LNCaP clone FGC (cell line): Measurements from ENCODE around the gene ASAP2.

ENCODE experiments used
- DNase-seq: peaks from one replicate; pipeline ENCODE4 v3.0.0-alpha.2; 2011; ENCODE audit warnings: low read depth
- H3K4me3 ChIP-seq: 2 replicates; pipeline ENCODE4 v1.5.1; 2011; ENCODE audit warnings: mild to moderate bottlenecking, low read depth, low read length, control low read depth
- TF ChIP-seq, protein P1 (sequence below): IDR thresholded peaks from 2 replicates; pipeline ENCODE4 v1.5.1; 2012; ENCODE audit warnings: mild to moderate bottlenecking; ENCODE audit not compliant: control insufficient read depth, insufficient read depth; ENCODE audit errors: extremely low read depth

Gene ASAP2

DNA sequence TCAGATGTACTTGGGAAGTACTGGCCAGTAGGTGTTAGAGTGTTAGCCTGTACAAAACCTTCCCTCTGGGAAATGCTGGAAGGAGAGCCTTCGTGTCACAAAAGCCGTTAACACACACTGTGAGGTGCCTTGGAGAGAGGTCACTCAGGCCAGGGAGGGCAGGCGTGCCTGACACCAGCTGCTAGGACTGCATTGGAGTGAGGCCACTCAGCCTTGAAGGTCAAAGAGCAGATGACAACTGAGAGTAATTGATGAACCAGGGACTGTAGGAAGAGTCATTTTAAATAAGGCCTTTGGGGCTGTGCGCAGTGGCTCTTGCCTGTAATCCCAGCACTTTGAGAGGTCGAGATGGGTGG is 45.4 kb downstream of the ASAP2 start:
- DNase-seq, result no peak
- TF ChIP-seq, protein P1, sequence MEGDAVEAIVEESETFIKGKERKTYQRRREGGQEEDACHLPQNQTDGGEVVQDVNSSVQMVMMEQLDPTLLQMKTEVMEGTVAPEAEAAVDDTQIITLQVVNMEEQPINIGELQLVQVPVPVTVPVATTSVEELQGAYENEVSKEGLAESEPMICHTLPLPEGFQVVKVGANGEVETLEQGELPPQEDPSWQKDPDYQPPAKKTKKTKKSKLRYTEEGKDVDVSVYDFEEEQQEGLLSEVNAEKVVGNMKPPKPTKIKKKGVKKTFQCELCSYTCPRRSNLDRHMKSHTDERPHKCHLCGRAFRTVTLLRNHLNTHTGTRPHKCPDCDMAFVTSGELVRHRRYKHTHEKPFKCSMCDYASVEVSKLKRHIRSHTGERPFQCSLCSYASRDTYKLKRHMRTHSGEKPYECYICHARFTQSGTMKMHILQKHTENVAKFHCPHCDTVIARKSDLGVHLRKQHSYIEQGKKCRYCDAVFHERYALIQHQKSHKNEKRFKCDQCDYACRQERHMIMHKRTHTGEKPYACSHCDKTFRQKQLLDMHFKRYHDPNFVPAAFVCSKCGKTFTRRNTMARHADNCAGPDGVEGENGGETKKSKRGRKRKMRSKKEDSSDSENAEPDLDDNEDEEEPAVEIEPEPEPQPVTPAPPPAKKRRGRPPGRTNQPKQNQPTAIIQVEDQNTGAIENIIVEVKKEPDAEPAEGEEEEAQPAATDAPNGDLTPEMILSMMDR, result no peak

DNA sequence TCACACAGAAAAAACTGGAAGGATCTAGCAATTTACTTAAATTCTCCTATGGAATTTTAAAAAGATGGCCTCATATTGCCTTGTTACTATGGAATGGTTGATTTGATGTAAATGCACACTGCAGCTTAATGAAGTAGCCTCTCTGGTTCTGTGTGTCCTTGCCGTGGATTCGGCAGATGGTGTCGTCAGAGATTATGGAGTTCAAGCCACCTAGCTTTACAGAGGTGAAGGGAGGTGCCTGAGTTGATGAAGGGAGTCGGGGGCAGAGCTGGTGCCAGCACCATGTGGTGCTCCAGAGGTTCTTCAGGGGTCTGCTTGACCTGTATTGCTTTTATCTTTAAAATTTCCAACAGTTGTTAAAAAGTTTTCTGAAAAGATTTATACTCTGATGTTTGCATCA is 48.8 kb downstream of the ASAP2 start:
- H3K4me3 ChIP-seq, result no peak overlapping the region
- TF ChIP-seq, protein P1, result no peak
- no peak for DNase-seq

More for the DNA sequence above, 45.4 kb downstream of the ASAP2 start:
- no peak overlapping the region for H3K4me3 ChIP-seq

DNA sequence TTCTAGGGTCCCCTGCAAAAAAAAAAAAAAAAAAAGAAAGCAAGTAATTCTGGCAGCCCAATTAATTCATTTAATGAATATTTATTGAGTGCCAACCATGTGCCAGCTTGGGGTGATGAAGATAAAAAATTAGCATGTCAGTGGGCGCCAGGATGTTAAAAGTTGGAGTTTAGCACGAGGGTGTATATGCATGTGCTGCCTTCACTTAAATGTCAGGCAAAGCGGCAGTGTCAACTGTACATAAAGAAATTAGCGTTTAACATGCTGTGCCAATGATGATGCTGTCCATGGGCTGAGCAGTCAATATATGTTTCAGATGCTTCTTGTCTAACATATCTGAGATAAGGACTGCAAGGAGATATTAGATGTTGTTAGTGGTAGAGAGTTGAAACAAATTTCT is 49.5 kb downstream of the ASAP2 start:
- H3K4me3 ChIP-seq, result no peak overlapping the region
- TF ChIP-seq, protein P1, result no peak
- DNase-seq, result no peak

DNA sequence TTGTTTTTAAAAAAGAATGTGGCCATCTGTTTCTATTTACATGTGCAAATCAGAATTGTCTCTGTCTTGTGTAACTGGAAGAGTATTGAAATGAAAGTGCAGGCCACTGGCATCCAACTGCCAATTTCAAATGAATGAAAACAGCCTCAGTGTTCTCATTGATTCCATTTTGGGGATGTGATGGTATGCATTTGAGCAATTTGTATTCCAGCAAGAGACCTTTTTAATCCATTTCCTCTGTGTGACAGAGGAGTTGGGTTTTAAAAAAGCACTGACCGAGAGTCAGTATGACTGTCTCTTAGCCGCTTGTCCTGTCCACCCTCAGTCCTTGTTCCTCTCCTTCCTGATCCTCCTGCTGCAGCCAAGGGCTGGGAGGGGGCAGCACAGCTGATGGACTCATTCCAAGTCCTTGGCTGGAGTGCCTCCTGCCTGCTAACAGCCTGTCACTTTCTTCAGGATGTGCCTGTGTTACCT is 50.0 kb downstream of the ASAP2 start:
- DNase-seq, result no peak
- no peak overlapping the region for H3K4me3 ChIP-seq
- TF ChIP-seq, protein P1, result 0 out of 2 replicates have a peak, but pooled peaks have one; percentile 1

DNA sequence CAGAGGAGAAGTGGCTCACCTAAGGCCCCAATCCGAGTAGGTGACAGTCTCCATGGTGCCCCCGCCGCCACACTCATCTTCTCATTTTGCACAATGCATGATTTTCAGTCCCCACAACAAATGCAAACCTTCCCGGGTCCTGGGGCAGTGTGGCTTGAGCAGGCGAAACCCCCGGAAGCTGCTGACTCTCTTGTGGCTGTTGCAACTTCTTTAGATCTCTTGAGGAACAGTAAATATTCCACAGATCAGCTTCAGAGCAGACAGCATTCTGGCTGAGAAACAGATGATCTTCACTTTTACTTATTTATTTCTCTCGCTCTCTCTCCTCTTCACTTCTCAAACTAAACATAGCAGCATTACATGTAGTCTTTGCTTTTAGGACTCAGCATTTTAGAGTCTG is 51.9 kb downstream of the ASAP2 start:
- no peak for DNase-seq

DNA sequence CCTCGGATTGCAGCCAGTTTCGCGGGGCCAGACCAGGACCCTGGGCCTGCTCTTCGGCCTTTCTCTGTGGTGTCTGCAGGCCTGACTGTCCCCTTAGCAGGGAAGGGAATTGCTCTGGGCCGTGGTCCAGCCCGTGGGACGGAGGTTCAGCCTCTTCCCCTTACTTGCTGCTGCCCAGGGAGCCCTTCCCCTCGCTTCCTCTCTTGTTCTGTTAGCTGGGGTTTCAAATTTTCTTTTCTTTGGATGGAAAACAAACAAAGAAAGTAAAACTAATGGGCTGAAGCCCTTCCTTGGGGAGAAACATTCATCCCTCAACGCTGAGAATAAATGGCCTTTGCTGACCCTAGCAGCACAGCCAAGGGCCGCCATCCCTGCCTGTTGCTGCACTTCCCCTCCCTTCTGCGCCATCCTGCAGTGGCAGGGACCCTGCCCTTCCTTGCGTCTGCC is 52.4 kb downstream of the ASAP2 start:
- TF ChIP-seq, protein P1, result no peak
- no peak for DNase-seq
- no peak overlapping the region for H3K4me3 ChIP-seq

More for the DNA sequence above, 51.9 kb downstream of the ASAP2 start:
- TF ChIP-seq, protein P1, result no peak
- no peak overlapping the region for H3K4me3 ChIP-seq

DNA sequence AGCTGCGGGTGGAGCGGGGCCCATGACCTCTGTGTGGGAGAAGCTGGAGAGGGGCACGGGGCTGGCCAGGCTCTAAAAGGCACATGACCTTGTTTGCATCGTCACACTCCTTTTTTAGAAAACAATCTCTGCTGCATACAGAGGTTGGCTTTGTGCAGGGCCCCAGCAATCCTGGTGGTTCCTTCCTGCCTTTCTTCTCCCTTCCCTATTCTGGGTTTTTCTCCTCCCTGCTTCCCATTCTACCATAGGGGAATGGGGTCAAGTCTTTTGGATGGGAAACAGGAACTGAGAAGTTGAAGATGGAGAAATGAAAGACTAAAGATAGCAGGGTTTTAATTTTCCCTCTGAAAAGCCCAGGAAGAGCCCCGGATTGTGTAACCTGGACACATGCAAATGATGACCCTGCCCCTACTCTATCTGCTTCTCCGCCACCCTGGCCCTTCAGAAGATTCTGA is 53.9 kb downstream of the ASAP2 start:
- no peak overlapping the region for H3K4me3 ChIP-seq
- TF ChIP-seq, protein P1, result no peak
- DNase-seq, result no peak
